ENCODE results near the gene ARHGEF2. TPM values are rescaled to one million over a fixed set of nuclear protein-coding genes. Genes with fewer than 3 reads are reported as not detected.

Gene ARHGEF2
- total and polyA plus RNA-seq, 9 of the 15 experiments (the other 6 are each of a cell fraction or from before 2014, with no cell fraction given), result 7.1 to 162 (median 62.2) TPM

DNA sequence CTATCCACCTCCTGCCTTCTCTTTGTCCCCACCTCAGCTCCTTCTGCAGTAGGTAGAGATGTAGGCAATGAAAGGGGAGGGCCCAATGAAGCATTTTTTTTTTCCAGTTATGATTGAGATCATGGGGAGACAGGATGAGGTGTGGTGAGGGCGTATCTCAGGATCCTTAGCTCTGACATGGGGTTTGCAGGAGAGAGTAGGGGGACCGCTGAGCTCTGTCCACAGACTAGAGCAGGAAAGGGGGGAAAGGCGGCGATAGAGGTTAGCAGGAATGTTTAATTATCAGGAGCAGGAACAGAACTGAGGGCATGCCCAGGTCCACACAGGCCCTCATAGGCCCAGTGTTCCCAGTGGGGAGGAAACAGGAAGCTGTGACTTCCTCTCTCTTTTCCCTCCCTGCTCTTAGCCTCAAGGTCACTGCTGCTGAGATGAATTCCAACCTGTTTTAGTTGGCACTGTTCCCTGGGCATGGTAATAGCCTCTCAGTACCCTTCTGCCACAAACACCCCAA lies 37.8 kb downstream of the ARHGEF2 start (continued):
- TF ChIP-seq, protein P1, sequence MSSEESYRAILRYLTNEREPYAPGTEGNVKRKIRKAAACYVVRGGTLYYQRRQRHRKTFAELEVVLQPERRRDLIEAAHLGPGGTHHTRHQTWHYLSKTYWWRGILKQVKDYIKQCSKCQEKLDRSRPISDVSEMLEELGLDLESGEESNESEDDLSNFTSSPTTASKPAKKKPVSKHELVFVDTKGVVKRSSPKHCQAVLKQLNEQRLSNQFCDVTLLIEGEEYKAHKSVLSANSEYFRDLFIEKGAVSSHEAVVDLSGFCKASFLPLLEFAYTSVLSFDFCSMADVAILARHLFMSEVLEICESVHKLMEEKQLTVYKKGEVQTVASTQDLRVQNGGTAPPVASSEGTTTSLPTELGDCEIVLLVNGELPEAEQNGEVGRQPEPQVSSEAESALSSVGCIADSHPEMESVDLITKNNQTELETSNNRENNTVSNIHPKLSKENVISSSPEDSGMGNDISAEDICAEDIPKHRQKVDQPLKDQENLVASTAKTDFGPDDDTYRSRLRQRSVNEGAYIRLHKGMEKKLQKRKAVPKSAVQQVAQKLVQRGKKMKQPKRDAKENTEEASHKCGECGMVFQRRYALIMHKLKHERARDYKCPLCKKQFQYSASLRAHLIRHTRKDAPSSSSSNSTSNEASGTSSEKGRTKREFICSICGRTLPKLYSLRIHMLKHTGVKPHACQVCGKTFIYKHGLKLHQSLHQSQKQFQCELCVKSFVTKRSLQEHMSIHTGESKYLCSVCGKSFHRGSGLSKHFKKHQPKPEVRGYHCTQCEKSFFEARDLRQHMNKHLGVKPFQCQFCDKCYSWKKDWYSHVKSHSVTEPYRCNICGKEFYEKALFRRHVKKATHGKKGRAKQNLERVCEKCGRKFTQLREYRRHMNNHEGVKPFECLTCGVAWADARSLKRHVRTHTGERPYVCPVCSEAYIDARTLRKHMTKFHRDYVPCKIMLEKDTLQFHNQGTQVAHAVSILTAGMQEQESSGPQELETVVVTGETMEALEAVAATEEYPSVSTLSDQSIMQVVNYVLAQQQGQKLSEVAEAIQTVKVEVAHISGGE (CRISPR knock-in tag; IDR thresholded peaks at IDR 0.05), result no peak
- TF ChIP-seq MCM2 (IDR thresholded peaks at IDR 0.05; ENCODE audit: low read depth) (no peak), ELF2 (CRISPR knock-in tag; IDR thresholded peaks at IDR 0.05) (no peak), POLR3G (IDR thresholded peaks at IDR 0.05; ENCODE audit: extremely low read depth, insufficient read length, insufficient replicate concordance) (no peak), ZNF57 (CRISPR knock-in tag; IDR thresholded peaks at IDR 0.05) (no peak), CHD4 (IDR thresholded peaks at IDR 0.05; ENCODE audit: insufficient read depth, insufficient replicate concordance, low read depth, low read length, poor library complexity, severe bottlenecking) (no peak), PML (IDR thresholded peaks at IDR 0.05; ENCODE audit: low read length) (no peak)
- TF ChIP-seq, protein P2, sequence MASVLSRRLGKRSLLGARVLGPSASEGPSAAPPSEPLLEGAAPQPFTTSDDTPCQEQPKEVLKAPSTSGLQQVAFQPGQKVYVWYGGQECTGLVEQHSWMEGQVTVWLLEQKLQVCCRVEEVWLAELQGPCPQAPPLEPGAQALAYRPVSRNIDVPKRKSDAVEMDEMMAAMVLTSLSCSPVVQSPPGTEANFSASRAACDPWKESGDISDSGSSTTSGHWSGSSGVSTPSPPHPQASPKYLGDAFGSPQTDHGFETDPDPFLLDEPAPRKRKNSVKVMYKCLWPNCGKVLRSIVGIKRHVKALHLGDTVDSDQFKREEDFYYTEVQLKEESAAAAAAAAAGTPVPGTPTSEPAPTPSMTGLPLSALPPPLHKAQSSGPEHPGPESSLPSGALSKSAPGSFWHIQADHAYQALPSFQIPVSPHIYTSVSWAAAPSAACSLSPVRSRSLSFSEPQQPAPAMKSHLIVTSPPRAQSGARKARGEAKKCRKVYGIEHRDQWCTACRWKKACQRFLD (CRISPR knock-in tag; IDR thresholded peaks at IDR 0.05), result no peak

All from K562 (cell line).